HepG2 (cell line): Measurements from ENCODE around the gene MKX. TPM values are rescaled to one million over a fixed set of nuclear protein-coding genes. Genes with fewer than 3 reads are reported as not detected.

Experiments
- ATM ChIP-seq: fragments of 450-650 bp; IDR thresholded peaks from 2 replicates; pipeline ENCODE4 v1.7.1; 2017; ENCODE audit warnings: mild to moderate bottlenecking, borderline replicate concordance
- DR1 ChIP-seq: sonication (generic); formaldehyde crosslinking; IDR thresholded peaks from 2 replicates; pipeline ENCODE4 v1.8.0; 2021; ENCODE audit warnings: mild to moderate bottlenecking, missing genetic modification reagents, inconsistent platforms
- ELK4 ChIP-seq: sonication (generic); formaldehyde crosslinking; IDR thresholded peaks from 2 replicates; pipeline ENCODE4 v1.9.0; 2021; ENCODE audit warnings: missing genetic modification reagents, borderline replicate concordance
- GFI1 ChIP-seq: sonication (generic); formaldehyde crosslinking; IDR thresholded peaks from 2 replicates; pipeline ENCODE4 v1.5.0; 2020; ENCODE audit warnings: missing genetic modification reagents, mild to moderate bottlenecking, borderline replicate concordance
- HMGA1 ChIP-seq: sonication (generic); formaldehyde crosslinking; conservative IDR thresholded peaks from 2 replicates; pipeline ENCODE4 v1.4.0; 2020; ENCODE audit warnings: missing genetic modification reagents
- HMGXB4 ChIP-seq, 2 experiments: sonication (generic) in 1 of 2; formaldehyde crosslinking in 1 of 2; IDR thresholded peaks; 2 replicates each; pipeline versions ENCODE4 v1.4.0 to v1.6.1; 2018 to 2020; ENCODE audit warnings: missing genetic modification reagents in 2 of 2, borderline replicate concordance in 1 of 2, low read depth in 1 of 2, mild to moderate bottlenecking in 1 of 2, missing biosample characterization in 1 of 2
- HNF4A ChIP-seq: sonication (generic); formaldehyde crosslinking; IDR thresholded peaks from 2 replicates; pipeline ENCODE4 v1.4.0; 2020; ENCODE audit warnings: missing genetic modification reagents
- KAT8 ChIP-seq: IDR thresholded peaks from 2 replicates; pipeline ENCODE4 v1.6.1; 2016; ENCODE audit warnings: missing genetic modification reagents, missing compliant biosample characterization
- MAX ChIP-seq: IDR thresholded peaks from 2 replicates; pipeline ENCODE4 v1.6.1; 2012; ENCODE audit warnings: inconsistent platforms
- MTA3 ChIP-seq: sonication (generic); formaldehyde crosslinking; IDR thresholded peaks from 2 replicates; pipeline ENCODE4 v1.4.0; 2020; ENCODE audit warnings: missing genetic modification reagents
- POGK ChIP-seq: sonication (generic); formaldehyde crosslinking; conservative IDR thresholded peaks from 2 replicates; pipeline ENCODE4 v1.8.0; 2022; ENCODE audit warnings: mild to moderate bottlenecking, moderate library complexity, missing genetic modification reagents
- SUZ12 ChIP-seq: fragments of 150-350 bp; IDR thresholded peaks from 2 replicates; pipeline ENCODE4 v1.6.1; 2014; ENCODE audit warnings: low read depth, low read length
- TFDP1 ChIP-seq: IDR thresholded peaks from 2 replicates; pipeline ENCODE4 v1.6.1; 2016; ENCODE audit warnings: missing compliant biosample characterization, missing genetic modification reagents, borderline replicate concordance
- TGIF2 ChIP-seq: IDR thresholded peaks from 2 replicates; pipeline ENCODE4 v1.6.1; 2016; ENCODE audit warnings: control low read depth, missing compliant biosample characterization
- ZBTB10 ChIP-seq: sonication (generic); formaldehyde crosslinking; IDR thresholded peaks from 2 replicates; pipeline ENCODE4 v1.4.0; 2020; ENCODE audit warnings: missing genetic modification reagents, borderline replicate concordance
- ZMYM2 ChIP-seq: sonication (generic); formaldehyde crosslinking; IDR thresholded peaks from 2 replicates; pipeline ENCODE4 v1.8.0; 2022; ENCODE audit warnings: mild to moderate bottlenecking, missing genetic modification reagents
- ZNF337 ChIP-seq: sonication (generic); formaldehyde crosslinking; IDR thresholded peaks from 2 replicates; pipeline ENCODE4 v1.5.1; 2020; ENCODE audit warnings: missing genetic modification reagents, low read depth, mild to moderate bottlenecking, borderline replicate concordance
- ZNF451 ChIP-seq: sonication (generic); formaldehyde crosslinking; IDR thresholded peaks from 2 replicates; pipeline ENCODE4 v1.5.0; 2020; ENCODE audit warnings: mild to moderate bottlenecking, missing genetic modification reagents
- ZNF563 ChIP-seq: sonication (generic); formaldehyde crosslinking; IDR thresholded peaks from 2 replicates; pipeline ENCODE4 v1.8.0; 2022; ENCODE audit warnings: mild to moderate bottlenecking, moderate library complexity, missing genetic modification reagents
- ZNF780A ChIP-seq: sonication (generic); formaldehyde crosslinking; IDR thresholded peaks from 2 replicates; pipeline ENCODE4 v1.8.0; 2022; ENCODE audit warnings: mild to moderate bottlenecking, missing genetic modification reagents, moderate library complexity
- polyA plus RNA-seq, 8 experiments: library from polyadenylated mRNA; depleted of rRNA in 3 of 8; stranded (reverse) in 7 of 8; unstranded in 1 of 8; fragments of >200 nt; fragmentation: Illumina TruSeq in 4 of 8; extraction: Trizol in 4 of 8; gene quantifications; 2 replicates each; pipeline versions ENCODE4 v1.2.1 to v1.2.3, GENCODE V29; 2011 to 2016; ENCODE audit warnings: low read depth in 4 of 8, missing spikeins in 1 of 8, mixed read lengths in 1 of 8; ENCODE audit not compliant: insufficient read depth in 1 of 8
- total RNA-seq, 5 experiments: library from RNA; depleted of rRNA; stranded (reverse); fragments of >200 nt; fragmentation: Illumina TruSeq; extraction: Trizol; gene quantifications; 2 replicates each; pipeline ENCODE4 v1.2.3, GENCODE V29; 2016; ENCODE audit warnings: low read depth in 1 of 5

MKX gene
- total and polyA plus RNA-seq, 2 of the 13 experiments (the other 11 are each of a cell fraction or from before 2014, with no cell fraction given): not detected

- TF ChIP-seq HMGXB4 (CRISPR knock-in tag; IDR thresholded peaks at IDR 0.05; ENCODE audit: borderline replicate concordance in 1 of 2, low read depth in 1 of 2) (0 out of 4 replicates have a peak, but pooled peaks have one; percentile 26 to 28), ELK4 (CRISPR knock-in tag) (no peak), MAX (peak; percentile 24; the same call in 1 of the 2 replicates), GFI1 (CRISPR knock-in tag) (no peak), ZBTB10 (CRISPR knock-in tag) (no peak), ZMYM2 (no peak), TFDP1 (no peak), HMGA1 (CRISPR knock-in tag) (no peak), HNF4A (CRISPR knock-in tag) (no peak), MTA3 (CRISPR knock-in tag) (no peak), KAT8 (CRISPR knock-in tag) (no peak), SUZ12 (no peak), ZNF337 (CRISPR knock-in tag) (no peak), ATM (no peak), DR1 (CRISPR knock-in tag) (no peak), ZNF780A (no peak), ZNF451 (CRISPR knock-in tag) (no peak), ZNF563 (CRISPR knock-in tag) (no peak), TGIF2 (CRISPR knock-in tag) (no peak), POGK (CRISPR knock-in tag) (peak; percentile 22; the same call in 1 of the 2 replicates)
Observed at GRCh38 chr10:27742195-27743011, 3.2 kb downstream of the MKX start (continued).
